PC-9 (cell line): Measurements from ENCODE around the gene TOR4A. TPM values are rescaled to one million over a fixed set of nuclear protein-coding genes. Genes with fewer than 3 reads are reported as not detected.

Source experiments
- BruUV-seq: library from RNA; stranded (reverse); fragments of 400-500 nt; replicated peaks from 2 replicates; lab custom pipeline; 2021; lab: Mats Ljungman, UMichigan
- CTCF ChIA-PET: fragments of 300-600 bp; sonication (Branson Sonifier 250); formaldehyde crosslinking; loops from one replicate; lab custom pipeline; 2022; ENCODE audit warnings: antibody characterized with exemption; lab: Charles Lee
- POLR2A ChIA-PET: fragments of 300-600 bp; sonication (Branson Sonifier 250); formaldehyde crosslinking; loops from one replicate; lab custom pipeline; 2022; ENCODE audit warnings: antibody characterized with exemption; ENCODE audit not compliant: unreplicated experiment; lab: Charles Lee
- DNase-seq, 2 experiments: peaks; one replicate each; pipeline versions ENCODE4 v3.0.0 to v3.0.0-alpha.2; 2015 to 2022; ENCODE audit warnings: mixed read lengths in 1 of 2
- H2AFZ ChIP-seq: fragments of 200-600 bp; sonication (generic); 2 replicates; pipeline ENCODE4 v1.8.1; 2017; ENCODE audit warnings: antibody characterized with exemption
- H3F3A ChIP-seq: fragments of 200-600 bp; sonication (generic); 2 replicates; pipeline ENCODE4 v1.8.1; 2017; ENCODE audit warnings: antibody characterized with exemption, mild to moderate bottlenecking, low read depth; ENCODE audit not compliant: insufficient read depth
- H3K27ac ChIP-seq: fragments of 200-600 bp; sonication (generic); 2 replicates; pipeline ENCODE4 v1.6.1; 2016; ENCODE audit warnings: mixed run types
- H3K27me3 ChIP-seq: fragments of 200-600 bp; sonication (generic); 2 replicates; pipeline ENCODE4 v1.6.1; 2016; ENCODE audit warnings: low read depth, mixed run types; ENCODE audit not compliant: insufficient read depth
- H3K36me3 ChIP-seq: fragments of 200-600 bp; sonication (generic); 2 replicates; pipeline ENCODE4 v1.6.1; 2016; ENCODE audit warnings: low read depth, mixed run types
- H3K4me1 ChIP-seq: fragments of 200-600 bp; sonication (generic); replicated peaks from 2 replicates; pipeline ENCODE4 v1.6.1; 2016; ENCODE audit warnings: mixed run types; ENCODE audit not compliant: insufficient read depth
- H3K4me2 ChIP-seq: fragments of 200-600 bp; sonication (generic); 2 replicates; pipeline ENCODE4 v1.6.1; 2017; ENCODE audit warnings: mixed run types
- H3K4me3 ChIP-seq: fragments of 200-600 bp; sonication (generic); 2 replicates; pipeline ENCODE4 v1.6.1; 2016; ENCODE audit warnings: mixed run types
- H3K79me2 ChIP-seq: fragments of 200-600 bp; sonication (generic); 2 replicates; pipeline ENCODE4 v1.6.1; 2017; ENCODE audit warnings: low read depth, mixed run types
- H3K9me2 ChIP-seq: fragments of 200-600 bp; sonication (generic); 2 replicates; pipeline ENCODE4 v1.8.1; 2017; ENCODE audit warnings: mild to moderate bottlenecking; ENCODE audit not compliant: insufficient read depth
- H3K9me3 ChIP-seq: fragments of 200-600 bp; sonication (generic); 2 replicates; pipeline ENCODE4 v1.8.1; 2016; ENCODE audit warnings: low read depth; ENCODE audit not compliant: insufficient read depth
- H4K20me1 ChIP-seq: fragments of 200-600 bp; sonication (generic); 2 replicates; pipeline ENCODE4 v1.8.1; 2017; ENCODE audit not compliant: insufficient read depth
- CTCF ChIP-seq: fragments of 200-600 bp; sonication (generic); conservative IDR thresholded peaks from 2 replicates; pipeline ENCODE4 v1.6.1; 2017; ENCODE audit warnings: mixed run types, antibody characterized with exemption, mild to moderate bottlenecking, moderate library complexity
- EZH2 ChIP-seq: fragments of 200-600 bp; sonication (generic); IDR thresholded peaks from 2 replicates; pipeline ENCODE4 v1.8.0; 2017; ENCODE audit warnings: antibody characterized with exemption, low read depth
- intact Hi-C: fragments of 100-400 bp; cut with micrococcal nuclease; formaldehyde crosslinking; loops from one replicate; pipeline ENCODE4 v1.10.0; 2022; ENCODE audit not compliant: unreplicated experiment
- total RNA-seq: library from RNA; stranded (reverse); gene quantifications from 2 replicates; pipeline ENCODE4 v1.2.3, GENCODE V29; 2021

The TOR4A gene
- total RNA-seq, 1 experiment from 2014 or later: 48.9 TPM

- no peak overlapping the region for H3K4me2 ChIP-seq
- H3K4me3 ChIP-seq: no peak overlapping the region
- ChIA-PET POLR2A (no interaction called here), CTCF (no interaction called here)
- no peaks in the 10 kb centered on the region for H3K36me3 ChIP-seq
- BruUV-seq: no TSS peak
- no peaks in the 10 kb centered on the region for H3K4me1 ChIP-seq
- no peaks in the 10 kb centered on the region for H4K20me1 ChIP-seq
- no peak overlapping the region for H3K27ac ChIP-seq
- 0 out of 2 replicates have a peak, but pooled peaks cover 6% of the 10 kb centered on the region for H3F3A ChIP-seq
- H2AFZ ChIP-seq: no peak overlapping the region
- no peaks in the 10 kb centered on the region for H3K9me2 ChIP-seq
- no peak for DNase-seq
- no peaks in the 10 kb centered on the region for H3K9me3 ChIP-seq
- H3K79me2 ChIP-seq: no peaks in the 10 kb centered on the region
- no peak for TF ChIP-seq CTCF
- TF ChIP-seq EZH2: no peak
- H3K27me3 ChIP-seq: peaks cover 41% of the 10 kb centered on the region
- intact Hi-C loops: no loop called here
Measured at GRCh38 chr9:137330689-137331088, 53.2 kb downstream of the TOR4A start.

- Histone ChIP-seq H2AFZ (no peak overlapping the region), H4K20me1 (no peaks in the 10 kb centered on the region), H3K4me3 (no peak overlapping the region), H3K4me2 (no peak overlapping the region), H3K9me3 (no peaks in the 10 kb centered on the region; the same call in 1 of the 2 replicates), H3K27ac (no peak overlapping the region), H3F3A (0 out of 2 replicates have a peak, but pooled peaks cover 6% of the 10 kb centered on the region), H3K9me2 (no peaks in the 10 kb centered on the region), H3K27me3 (peaks cover 50% of the 10 kb centered on the region), H3K4me1 (no peaks in the 10 kb centered on the region), H3K36me3 (no peaks in the 10 kb centered on the region), H3K79me2 (no peaks in the 10 kb centered on the region)
- intact Hi-C loops: no loop called here
- DNase-seq: no peak
- BruUV-seq: no TSS peak
- TF ChIP-seq EZH2 (no peak), CTCF (no peak)
- ChIA-PET CTCF (no interaction called here), POLR2A (no interaction called here)
Measured at GRCh38 chr9:137331929-137332328, 54.4 kb downstream of the TOR4A start.

Other genes with a start within 250 kb of the TOR4A start
- gene ABCA2, start 249.5 kb upstream of the TOR4A start, total RNA-seq: 79.2 and 115 TPM in 2 replicates
- gene FUT7, start 245.6 kb upstream of the TOR4A start, total RNA-seq: not detected in 2 replicates
- 89.8 and 137 TPM in 2 replicates for gene NPDC1, start 231.5 kb upstream of the TOR4A start, total RNA-seq
- gene ENTPD2, start 223.7 kb upstream of the TOR4A start, total RNA-seq: 9.0 and 14.1 TPM in 2 replicates
- 46.9 and 50.3 TPM in 2 replicates for gene SAPCD2, start 207.2 kb upstream of the TOR4A start, total RNA-seq
- 9.9 and 14.7 TPM in 2 replicates for gene UAP1L1, start 200.2 kb upstream of the TOR4A start, total RNA-seq
- 79.3 and 107 TPM in 2 replicates for gene MAN1B1, start 190.7 kb upstream of the TOR4A start, total RNA-seq
- gene DPP7, start 163.0 kb upstream of the TOR4A start, total RNA-seq: 104 and 126 TPM in 2 replicates
- 0.10 TPM in 1 of 2 replicates, not detected in the other for gene GRIN1, start 138.6 kb upstream of the TOR4A start, total RNA-seq
- gene LRRC26, start 107.7 kb upstream of the TOR4A start, total RNA-seq: 2.3 and 2.5 TPM in 2 replicates
- gene TMEM210, start 105.7 kb upstream of the TOR4A start, total RNA-seq: 0.74 and 1.5 TPM in 2 replicates
- 92.1 and 95.4 TPM in 2 replicates for gene ANAPC2, start 89.2 kb upstream of the TOR4A start, total RNA-seq
- 98.7 and 109 TPM in 2 replicates for gene SSNA1, start 89.0 kb upstream of the TOR4A start, total RNA-seq
- 61.0 and 61.8 TPM in 2 replicates for gene TPRN, start 77.0 kb upstream of the TOR4A start, total RNA-seq
- 43.3 and 45.5 TPM in 2 replicates for gene TMEM203, start 72.1 kb upstream of the TOR4A start, total RNA-seq
- gene NDOR1, start 72.0 kb upstream of the TOR4A start, total RNA-seq: 27.7 and 28.8 TPM in 2 replicates
- gene RNF208, start 55.5 kb upstream of the TOR4A start, total RNA-seq: 31.3 and 38.0 TPM in 2 replicates
- gene CYSRT1, start 52.6 kb upstream of the TOR4A start, total RNA-seq: 9.0 and 15.2 TPM in 2 replicates
- gene RNF224, start 50.2 kb upstream of the TOR4A start, total RNA-seq: 3.9 and 4.7 TPM in 2 replicates
- 1.4 and 2.5 TPM in 2 replicates for gene SLC34A3, start 46.8 kb upstream of the TOR4A start, total RNA-seq
- 441 and 494 TPM in 2 replicates for gene TUBB4B, start 36.4 kb upstream of the TOR4A start, total RNA-seq
- gene STPG3, start 26.4 kb upstream of the TOR4A start, total RNA-seq: 0.45 and 0.46 TPM in 2 replicates
- 94.2 and 103 TPM in 2 replicates for gene NELFB, start 22.4 kb upstream of the TOR4A start, total RNA-seq
- gene NRARP, start 24.5 kb downstream of the TOR4A start, total RNA-seq: 20.6 and 25.8 TPM in 2 replicates
- 23.7 and 38.5 TPM in 2 replicates for gene EXD3, start 145.4 kb downstream of the TOR4A start, total RNA-seq
- gene NOXA1, start 145.7 kb downstream of the TOR4A start, total RNA-seq: 10.5 and 22.8 TPM in 2 replicates
- 5.4 and 5.9 TPM in 2 replicates for gene ENTPD8, start 163.6 kb downstream of the TOR4A start, total RNA-seq
- gene NSMF, start 181.6 kb downstream of the TOR4A start, total RNA-seq: 73.4 and 90.4 TPM in 2 replicates